ENCODE measurements around the gene SLC11A1.
A peak's percentile ranks its signal among the peaks of the same experiment; 100 is the strongest.

The SLC11A1 gene

GRCh38 chr2:218371983-218372350 is 10.1 kb upstream of the SLC11A1 start:
- no peak overlapping the region for H3K4me3 ChIP-seq (ENCODE audit: low read length)
- DNase-seq (ENCODE audit: low read depth): no peak
- TF ChIP-seq CTCF (conservative IDR thresholded peaks at IDR 0.05; ENCODE audit: low read depth, low read length): no peak

- DNase-seq (ENCODE audit: low read depth): no peak
- no peak for TF ChIP-seq CTCF (conservative IDR thresholded peaks at IDR 0.05; ENCODE audit: low read depth, low read length)
- no peak overlapping the region for H3K4me3 ChIP-seq (ENCODE audit: low read length)
Observed at GRCh38 chr2:218374795-218375194, 7.3 kb upstream of the SLC11A1 start.

- peak; percentile 76 for DNase-seq (ENCODE audit: low read depth)
- H3K4me3 ChIP-seq (ENCODE audit: low read length): no peak overlapping the region
- TF ChIP-seq CTCF (conservative IDR thresholded peaks at IDR 0.05; ENCODE audit: low read depth, low read length): no peak
Observed at GRCh38 chr2:218375212-218375611, 6.9 kb upstream of the SLC11A1 start.

- DNase-seq (ENCODE audit: low read depth): no peak
- no peak overlapping the region for H3K4me3 ChIP-seq (ENCODE audit: low read length)
- no peak for TF ChIP-seq CTCF (conservative IDR thresholded peaks at IDR 0.05; ENCODE audit: low read depth, low read length)
Observed at GRCh38 chr2:218378053-218378452, 4.0 kb upstream of the SLC11A1 start.

GRCh38 chr2:218382785-218383184 is 712 bp downstream of the SLC11A1 start:
- DNase-seq (ENCODE audit: low read depth): no peak
- H3K4me3 ChIP-seq (ENCODE audit: low read length): no peak overlapping the region
- TF ChIP-seq CTCF (conservative IDR thresholded peaks at IDR 0.05; ENCODE audit: low read depth, low read length): no peak

GRCh38 chr2:218383892-218384519 is 1.9 kb downstream of the SLC11A1 start:
- DNase-seq (ENCODE audit: low read depth): no peak
- H3K4me3 ChIP-seq (ENCODE audit: low read length): no peak overlapping the region
- no peak for TF ChIP-seq CTCF (conservative IDR thresholded peaks at IDR 0.05; ENCODE audit: low read depth, low read length)

- H3K4me3 ChIP-seq (ENCODE audit: low read length): no peak overlapping the region
- DNase-seq (ENCODE audit: low read depth): no peak
- no peak for TF ChIP-seq CTCF (conservative IDR thresholded peaks at IDR 0.05; ENCODE audit: low read depth, low read length)
Observed at GRCh38 chr2:218384975-218385374, 2.9 kb downstream of the SLC11A1 start.
